Prostate gland (tissue), 2 donors: ENCODE data around the gene NFASC. TPM values are rescaled to one million over a fixed set of nuclear protein-coding genes. Genes with fewer than 3 reads are reported as not detected.

ENCODE experiments used
- DNase-seq: peaks from one replicate; pipeline ENCODE4 v3.0.0-alpha.2; 2019; ENCODE audit warnings: low spot score
- H3K27ac ChIP-seq, 2 donors: fragments of 200-600 bp; sonication (generic); 2 replicates each; pipeline ENCODE4 v1.5.1; 2017 to 2019
- H3K27me3 ChIP-seq: fragments of 200-600 bp; sonication (generic); replicated peaks from 2 replicates; pipeline ENCODE4 v1.5.1; 2019; ENCODE audit not compliant: insufficient read depth
- H3K36me3 ChIP-seq, 2 donors: fragments of 200-600 bp; sonication (generic); 1 replicate in 1 of 2; 2 replicates in 1 of 2; pipeline versions ENCODE4 v1.5.1 to v1.8.1; 2017 to 2019
- H3K4me1 ChIP-seq: fragments of 200-600 bp; sonication (generic); replicated peaks from 2 replicates; pipeline ENCODE4 v1.5.1; 2019
- H3K4me3 ChIP-seq, 2 donors: fragments of 200-600 bp; sonication (generic); 2 replicates each; pipeline ENCODE4 v1.5.1; 2017 to 2019
- H3K9me3 ChIP-seq: fragments of 200-600 bp; sonication (generic); 2 replicates; pipeline ENCODE4 v1.5.1; 2017
- POLR2A ChIP-seq: fragments of 450-650 bp; IDR thresholded peaks from one replicate; pipeline ENCODE4 v1.6.1; 2016; ENCODE audit warnings: antibody characterized with exemption, mild to moderate bottlenecking
- POLR2AphosphoS5 ChIP-seq: sonication (generic); formaldehyde crosslinking; IDR thresholded peaks from one replicate; pipeline ENCODE4 v1.6.1; 2017; ENCODE audit warnings: antibody characterized with exemption
- WGBS: methylation state at CpG from one replicate; pipeline ENCODE4 v1.1.5; 2018; 5-methylcytosine and 5-hydroxymethylcytosine counted together
- intact Hi-C: fragments of 100-400 bp; cut with DNase I; formaldehyde crosslinking; loops from one replicate; pipeline ENCODE4 v1.14.2; 2022
- total RNA-seq, 2 donors: library from RNA; depleted of rRNA; stranded (reverse); fragments of >200 nt; gene quantifications; one replicate each; pipeline ENCODE4 v1.1.0, GENCODE V29; 2016
- TF ChIP-seq, protein P1 (sequence below), 4 experiments: fragments of 200-600 bp in 2 of 4; fragments of 450-650 bp in 2 of 4; sonication (generic) in 2 of 4; IDR thresholded peaks; 1 replicate in 3 of 4; 2 replicates in 1 of 4; pipeline ENCODE4 v1.5.1; 2016 to 2019; ENCODE audit warnings: antibody characterized with exemption in 4 of 4, mild to moderate bottlenecking in 2 of 4, moderate library complexity in 2 of 4

The NFASC gene
- total RNA-seq, 2 donors from 2014 or later, result 3.7 to 13.2 TPM

DNA sequence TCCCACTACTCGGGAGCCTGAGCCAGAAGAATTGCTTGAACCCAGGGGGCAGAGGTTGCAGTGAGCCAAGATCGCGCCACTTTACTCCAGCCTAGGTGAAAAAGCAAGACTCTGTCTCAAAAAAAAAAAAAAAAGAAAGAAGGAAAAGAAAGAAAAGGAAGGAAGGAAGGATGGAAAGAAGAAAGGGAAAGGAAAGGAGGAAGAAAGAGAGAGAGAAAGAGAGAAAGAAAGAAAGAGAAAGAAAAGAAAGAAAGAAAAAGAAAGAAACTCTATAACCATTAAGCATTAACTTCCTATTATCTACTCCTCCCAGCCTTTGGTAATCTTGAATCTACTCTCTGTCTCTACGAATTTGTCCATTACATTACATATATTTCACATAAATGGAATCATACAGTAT is 6.9 kb upstream of the NFASC start:
- intact Hi-C loops, result no loop called here
- WGBS, result 89% methylated on average over 4 of the region's 4 CpGs

GRCh38 chr1:204866051-204866596 is 4.5 kb upstream of the NFASC start:
- 66% methylated on average over 5 of the region's 5 CpGs for WGBS
- H3K27ac ChIP-seq, result no peak overlapping the region
- DNase-seq, result no peak
- no peaks in the 10 kb centered on the region for H3K4me1 ChIP-seq
- no peak overlapping the region for H3K4me3 ChIP-seq
- no peaks in the 10 kb centered on the region for H3K36me3 ChIP-seq
- intact Hi-C loops, result no loop called here
- TF ChIP-seq, protein P1, sequence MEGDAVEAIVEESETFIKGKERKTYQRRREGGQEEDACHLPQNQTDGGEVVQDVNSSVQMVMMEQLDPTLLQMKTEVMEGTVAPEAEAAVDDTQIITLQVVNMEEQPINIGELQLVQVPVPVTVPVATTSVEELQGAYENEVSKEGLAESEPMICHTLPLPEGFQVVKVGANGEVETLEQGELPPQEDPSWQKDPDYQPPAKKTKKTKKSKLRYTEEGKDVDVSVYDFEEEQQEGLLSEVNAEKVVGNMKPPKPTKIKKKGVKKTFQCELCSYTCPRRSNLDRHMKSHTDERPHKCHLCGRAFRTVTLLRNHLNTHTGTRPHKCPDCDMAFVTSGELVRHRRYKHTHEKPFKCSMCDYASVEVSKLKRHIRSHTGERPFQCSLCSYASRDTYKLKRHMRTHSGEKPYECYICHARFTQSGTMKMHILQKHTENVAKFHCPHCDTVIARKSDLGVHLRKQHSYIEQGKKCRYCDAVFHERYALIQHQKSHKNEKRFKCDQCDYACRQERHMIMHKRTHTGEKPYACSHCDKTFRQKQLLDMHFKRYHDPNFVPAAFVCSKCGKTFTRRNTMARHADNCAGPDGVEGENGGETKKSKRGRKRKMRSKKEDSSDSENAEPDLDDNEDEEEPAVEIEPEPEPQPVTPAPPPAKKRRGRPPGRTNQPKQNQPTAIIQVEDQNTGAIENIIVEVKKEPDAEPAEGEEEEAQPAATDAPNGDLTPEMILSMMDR (IDR thresholded peaks at IDR 0.05), result no peak
- TF ChIP-seq POLR2A (no peak), POLR2AphosphoS5 (no peak)
- H3K9me3 ChIP-seq, result no peaks in the 10 kb centered on the region
- no peaks in the 10 kb centered on the region for H3K27me3 ChIP-seq

More for the DNA sequence above, 6.9 kb upstream of the NFASC start:
- Histone ChIP-seq H3K27me3 (no peaks in the 10 kb centered on the region), H3K36me3 (no peaks in the 10 kb centered on the region), H3K27ac (no peak overlapping the region), H3K9me3 (no peaks in the 10 kb centered on the region), H3K4me3 (no peak overlapping the region), H3K4me1 (no peaks in the 10 kb centered on the region)
- TF ChIP-seq POLR2AphosphoS5, result no peak
- DNase-seq, result no peak

GRCh38 chr1:204867203-204867602 is 3.5 kb upstream of the NFASC start:
- TF ChIP-seq, protein P1 (IDR thresholded peaks at IDR 0.05), result no peak
- no peak for TF ChIP-seq POLR2AphosphoS5
- no peak for TF ChIP-seq POLR2A
- intact Hi-C loops, result no loop called here
- Histone ChIP-seq H3K27ac (no peak overlapping the region), H3K36me3 (no peaks in the 10 kb centered on the region), H3K4me3 (no peak overlapping the region), H3K27me3 (no peaks in the 10 kb centered on the region), H3K9me3 (no peaks in the 10 kb centered on the region), H3K4me1 (no peaks in the 10 kb centered on the region)
- no peak for DNase-seq
- 87% methylated on average over 2 of the region's 2 CpGs for WGBS

DNA sequence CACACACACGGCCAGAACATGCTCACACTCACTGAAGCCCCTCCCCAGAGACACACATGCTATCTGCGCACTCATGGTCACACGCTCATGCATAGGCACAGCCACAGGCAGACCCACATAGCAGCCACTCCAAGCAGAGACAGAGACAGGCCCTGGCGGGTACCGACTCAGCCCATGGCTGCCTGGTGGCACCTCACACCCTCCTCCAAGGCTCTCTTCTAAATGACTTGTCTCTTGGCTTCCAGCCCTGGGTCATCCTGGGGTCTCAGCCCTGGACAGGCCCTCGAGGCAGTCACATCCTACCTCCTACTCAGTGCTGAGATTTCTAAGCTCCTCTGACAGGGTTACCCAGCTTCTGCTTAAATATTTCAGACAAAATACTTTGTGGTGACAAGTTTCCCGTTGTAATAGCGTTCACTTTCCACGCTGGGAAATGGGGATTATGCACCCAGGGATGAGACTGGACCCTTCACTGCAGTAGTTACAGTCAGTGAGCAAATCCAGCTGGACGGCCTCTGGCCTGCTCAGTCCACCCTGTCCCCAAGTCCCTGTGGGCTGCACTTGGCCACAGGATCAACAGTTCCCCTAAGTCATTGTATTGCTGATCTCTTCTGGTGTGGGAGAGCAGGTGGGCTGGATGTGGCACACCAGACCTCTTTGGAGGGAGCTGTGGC is 2.9 kb upstream of the NFASC start:
- intact Hi-C loops, result no loop called here
- no peak overlapping the region for H3K4me3 ChIP-seq
- no peaks in the 10 kb centered on the region for H3K27me3 ChIP-seq
- no peaks in the 10 kb centered on the region for H3K36me3 ChIP-seq
- no peaks in the 10 kb centered on the region for H3K9me3 ChIP-seq
- TF ChIP-seq POLR2AphosphoS5 (no peak), POLR2A (no peak)
- TF ChIP-seq, protein P1 (IDR thresholded peaks at IDR 0.05), result no peak
- WGBS, result 58% methylated on average over 10 of the region's 10 CpGs
- H3K27ac ChIP-seq, result no peak overlapping the region
- no peaks in the 10 kb centered on the region for H3K4me1 ChIP-seq
- DNase-seq, result no peak

DNA sequence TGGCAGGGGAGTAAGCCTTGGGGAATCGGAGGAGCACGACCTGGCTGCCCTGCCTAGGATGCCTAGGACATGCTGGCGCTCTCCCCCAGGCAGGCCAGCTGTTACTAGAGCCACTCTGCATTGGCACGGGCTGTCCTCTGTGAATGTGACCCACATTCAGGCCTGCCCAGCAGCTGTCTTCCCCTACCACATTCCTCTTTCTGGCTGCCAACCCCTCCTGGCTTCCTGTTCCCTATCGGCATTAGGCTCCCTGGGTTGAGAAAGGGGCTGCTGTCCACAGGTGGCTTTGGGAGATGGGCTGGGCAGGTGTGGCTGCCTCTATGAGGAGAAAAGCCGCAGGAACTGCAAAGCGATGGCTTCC is 2.3 kb upstream of the NFASC start:
- TF ChIP-seq, protein P1 (IDR thresholded peaks at IDR 0.05), result no peak
- TF ChIP-seq POLR2AphosphoS5, result no peak
- TF ChIP-seq POLR2A, result no peak
- no peak for DNase-seq
- Histone ChIP-seq H3K27ac (no peak overlapping the region), H3K9me3 (no peaks in the 10 kb centered on the region), H3K27me3 (no peaks in the 10 kb centered on the region), H3K4me1 (no peaks in the 10 kb centered on the region), H3K36me3 (no peaks in the 10 kb centered on the region), H3K4me3 (no peak overlapping the region)
- WGBS, result 66% methylated on average over 6 of the region's 7 CpGs
- intact Hi-C loops, result no loop called here
